H1 (cell line): ENCODE results near the gene CROCC2. TPM values are rescaled to one million over a fixed set of nuclear protein-coding genes. Genes with fewer than 3 reads are reported as not detected.

Source experiments
- KDM5A ChIP-seq: fragments of 200-600 bp; IDR thresholded peaks from 2 replicates; pipeline ENCODE4 v1.7.1; 2012; ENCODE audit warnings: mild to moderate bottlenecking, low read length, inconsistent platforms, mixed read lengths
- NANOG ChIP-seq: IDR thresholded peaks from 2 replicates; pipeline ENCODE4 v1.6.1; 2011; ENCODE audit warnings: low read length, low read depth, mild to moderate bottlenecking, inconsistent platforms; ENCODE audit not compliant: insufficient read depth, poor library complexity, severe bottlenecking
- RXRA ChIP-seq: IDR thresholded peaks from 2 replicates; pipeline ENCODE4 v1.6.1; 2011; ENCODE audit warnings: low read depth, mild to moderate bottlenecking, low read length, moderate library complexity; ENCODE audit not compliant: insufficient read depth
- SP4 ChIP-seq: IDR thresholded peaks from 2 replicates; pipeline ENCODE4 v1.6.1; 2012; ENCODE audit warnings: low read length, inconsistent platforms
- polyA plus RNA-seq, 7 experiments: library from polyadenylated mRNA; depleted of rRNA in 3 of 7; stranded (reverse) in 5 of 7; unstranded in 2 of 7; fragments of >200 nt in 5 of 7; fragments of 200-250 nt in 2 of 7; gene quantifications; 1 replicate in 5 of 7; 2 replicates in 1 of 7; 4 replicates in 1 of 7; pipeline versions ENCODE4 v1.2.1 to v1.2.3, GENCODE V29; 2011 to 2013; ENCODE audit warnings: missing spikeins in 2 of 7, mixed read lengths in 2 of 7
- total RNA-seq: library from RNA; stranded (reverse); fragmentation: NEBNext Ultra II Directional; extraction: Animal tissue kit (Norgen Biotek cat#: 25700); gene quantifications from 2 replicates; pipeline ENCODE4 v1.2.1, GENCODE V29; 2021

The CROCC2 gene
- total and polyA plus RNA-seq, 2 of the 8 experiments (the other 6 are each of a cell fraction or from before 2014, with no cell fraction given), result not detected

- TF ChIP-seq KDM5A, result no peak
- no peak for TF ChIP-seq NANOG
- no peak for TF ChIP-seq SP4
- no peak for TF ChIP-seq RXRA
Observed at GRCh38 chr2:240879105-240879504, 27.0 kb upstream of the CROCC2 start (continued).
